SJSA1 (cell line): ENCODE measurements around the gene ECHS1. TPM values are rescaled to one million over a fixed set of nuclear protein-coding genes. Genes with fewer than 3 reads are reported as not detected.
A peak's percentile ranks its signal among the peaks of the same experiment; 100 is the strongest.
"Not testable (repeated sequence)": the region's sequence is repeated elsewhere in the genome, so short reads cannot be mapped to it uniquely, and the experiment has no call there.

Source experiments
- DNase-seq, 2 experiments: peaks; one replicate each; pipeline ENCODE4 v3.0.0-alpha.2; 2015 to 2020; ENCODE audit warnings: low spot score in 2 of 2, low read depth in 1 of 2
- H3K27ac ChIP-seq: fragments of 250-450 bp; sonication (Bioruptor Pico); 2 replicates; pipeline ENCODE4 v1.5.1; 2020; ENCODE audit warnings: mild to moderate bottlenecking, moderate library complexity
- H3K27me3 ChIP-seq: fragments of 250-450 bp; sonication (Bioruptor Pico); replicated peaks from 2 replicates; pipeline ENCODE4 v1.5.1; 2020; ENCODE audit warnings: mild to moderate bottlenecking, moderate library complexity
- H3K36me3 ChIP-seq: fragments of 250-450 bp; sonication (Bioruptor Pico); 2 replicates; pipeline ENCODE4 v1.5.1; 2020; ENCODE audit warnings: mild to moderate bottlenecking
- H3K4me1 ChIP-seq: fragments of 250-450 bp; sonication (Bioruptor Pico); replicated peaks from 2 replicates; pipeline ENCODE4 v1.6.1; 2021; ENCODE audit warnings: mild to moderate bottlenecking
- H3K4me3 ChIP-seq: fragments of 250-450 bp; sonication (Bioruptor Pico); 2 replicates; pipeline ENCODE4 v1.5.1; 2020; ENCODE audit warnings: mild to moderate bottlenecking
- H3K9me3 ChIP-seq: fragments of 250-450 bp; sonication (Bioruptor Pico); replicated peaks from 2 replicates; pipeline ENCODE4 v1.5.1; 2020; ENCODE audit warnings: mild to moderate bottlenecking
- total RNA-seq: library from RNA; depleted of rRNA; stranded (reverse); fragments of >200 nt; shearing (Covaris generic); gene quantifications from 2 replicates; pipeline ENCODE4 v1.2.3, GENCODE V29; 2014

ECHS1 gene
- total RNA-seq, 1 experiment from 2014 or later = 106 TPM

- Histone ChIP-seq H3K27me3 (no peaks in the 10 kb centered on the region), H3K9me3 (0 out of 2 replicates have a peak, but pooled peaks cover 5% of the 10 kb centered on the region), H3K4me3 (peak within 1 kb of the TSS; percentile 69), H3K4me1 (peaks cover 25% of the 10 kb centered on the region), H3K36me3 (peaks cover 5% of the 10 kb centered on the region; the same call in 1 of the 2 replicates), H3K27ac (no peak within 1 kb of the TSS)
- peak; percentile 51 to 72 for DNase-seq
Observed at GRCh38 chr10:133379152-133379800, 6.1 kb upstream of the ECHS1 start, which contains the start of gene PAOX. Gene PAOX, plus strand, starts transcription at chr10:133379262. Its CDS starts 55 bp downstream, at chr10:133379317.

- H3K9me3 ChIP-seq = 0 out of 2 replicates have a peak, but pooled peaks cover 5% of the 10 kb centered on the region
- H3K27ac ChIP-seq = no peak overlapping the region
- peak; percentile 61 to 68 for DNase-seq
- H3K36me3 ChIP-seq = peaks cover 5% of the 10 kb centered on the region; the same call in 1 of the 2 replicates
- peaks cover 29% of the 10 kb centered on the region for H3K4me1 ChIP-seq
- peak overlapping the region; percentile 69 for H3K4me3 ChIP-seq
- no peaks in the 10 kb centered on the region for H3K27me3 ChIP-seq
Observed at GRCh38 chr10:133378251-133379096, 5.3 kb upstream of the ECHS1 start.

GRCh38 chr10:133377818-133378250, 4.7 kb upstream of the ECHS1 start:
- Histone ChIP-seq H3K4me3 (peak overlapping the region; percentile 69), H3K36me3 (peaks cover 9% of the 10 kb centered on the region; the same call in 1 of the 2 replicates), H3K9me3 (0 out of 2 replicates have a peak, but pooled peaks cover 5% of the 10 kb centered on the region), H3K27ac (no peak overlapping the region), H3K27me3 (no peaks in the 10 kb centered on the region), H3K4me1 (peaks cover 29% of the 10 kb centered on the region)
- DNase-seq = no peak

GRCh38 chr10:133377025-133377817, 4.1 kb upstream of the ECHS1 start:
- Histone ChIP-seq H3K36me3 (peaks cover 9% of the 10 kb centered on the region), H3K9me3 (0 out of 2 replicates have a peak, but pooled peaks cover 5% of the 10 kb centered on the region), H3K4me3 (no peak overlapping the region), H3K27me3 (no peaks in the 10 kb centered on the region), H3K4me1 (peaks cover 29% of the 10 kb centered on the region), H3K27ac (no peak overlapping the region)
- no peak for DNase-seq

GRCh38 chr10:133376183-133376582, 3.0 kb upstream of the ECHS1 start:
- not testable (repeated sequence) for H3K9me3 ChIP-seq, DNase-seq, H3K36me3 ChIP-seq, H3K27ac ChIP-seq, H3K4me3 ChIP-seq, H3K27me3 ChIP-seq
- peaks cover 29% of the 10 kb centered on the region for H3K4me1 ChIP-seq

- no peak for DNase-seq
- H3K9me3 ChIP-seq = 0 out of 2 replicates have a peak, but pooled peaks cover 5% of the 10 kb centered on the region
Observed at GRCh38 chr10:133375357-133376115, 2.4 kb upstream of the ECHS1 start.

GRCh38 chr10:133372507-133372906, 647 bp downstream of the ECHS1 start:
- H3K4me3 ChIP-seq = peak overlapping the region; percentile 11; the same call in 1 of the 2 replicates
- H3K9me3 ChIP-seq = no peaks in the 10 kb centered on the region
- no peak for DNase-seq
- H3K27ac ChIP-seq = no peak overlapping the region
- H3K36me3 ChIP-seq = peaks cover 27% of the 10 kb centered on the region
- no peaks in the 10 kb centered on the region for H3K27me3 ChIP-seq
- H3K4me1 ChIP-seq = peaks cover 11% of the 10 kb centered on the region

More at GRCh38 chr10:133375357-133376115, 2.4 kb upstream of the ECHS1 start:
- Histone ChIP-seq H3K4me3 (no peak overlapping the region), H3K27ac (no peak overlapping the region), H3K4me1 (peaks cover 29% of the 10 kb centered on the region), H3K36me3 (peaks cover 10% of the 10 kb centered on the region), H3K27me3 (no peaks in the 10 kb centered on the region)

GRCh38 chr10:133370030-133370786, 2.9 kb downstream of the ECHS1 start:
- DNase-seq = no peak
- no peaks in the 10 kb centered on the region for H3K9me3 ChIP-seq
- no peak overlapping the region for H3K27ac ChIP-seq
- H3K36me3 ChIP-seq = peaks cover 43% of the 10 kb centered on the region
- H3K27me3 ChIP-seq = no peaks in the 10 kb centered on the region
- H3K4me3 ChIP-seq = no peak overlapping the region
- H3K4me1 ChIP-seq = peaks cover 11% of the 10 kb centered on the region

- H3K4me3 ChIP-seq = no peak overlapping the region
- no peaks in the 10 kb centered on the region for H3K27me3 ChIP-seq
- no peak for DNase-seq
- no peak overlapping the region for H3K27ac ChIP-seq
- H3K9me3 ChIP-seq = no peaks in the 10 kb centered on the region
- peaks cover 55% of the 10 kb centered on the region for H3K36me3 ChIP-seq
- no peaks in the 10 kb centered on the region for H3K4me1 ChIP-seq
Observed at GRCh38 chr10:133368153-133368552, 5.0 kb downstream of the ECHS1 start.

DNA sequence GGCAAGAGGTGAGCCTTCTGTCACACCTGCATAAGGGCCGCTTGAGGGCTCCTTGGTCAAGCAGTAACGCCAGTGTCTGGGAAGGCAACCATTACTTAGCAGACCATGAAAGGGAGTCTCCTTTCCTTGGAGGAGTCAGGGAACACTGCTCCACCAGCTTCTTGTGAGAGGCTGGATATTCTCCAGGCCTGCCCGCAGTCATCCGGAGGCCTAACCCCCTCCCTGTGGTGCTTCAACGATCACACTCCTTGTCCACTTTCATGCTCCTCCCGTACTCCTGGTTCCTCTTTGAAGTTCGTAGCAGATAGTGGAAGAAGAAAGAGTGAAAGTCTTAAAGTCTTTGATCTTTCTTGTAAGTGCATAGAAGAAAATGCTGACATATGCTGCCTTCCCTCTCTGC, 5.7 kb downstream of the ECHS1 start:
- H3K36me3 ChIP-seq = peaks cover 61% of the 10 kb centered on the region
- not testable (repeated sequence) for DNase-seq, H3K9me3 ChIP-seq, H3K27me3 ChIP-seq, H3K27ac ChIP-seq, H3K4me3 ChIP-seq, H3K4me1 ChIP-seq

DNA sequence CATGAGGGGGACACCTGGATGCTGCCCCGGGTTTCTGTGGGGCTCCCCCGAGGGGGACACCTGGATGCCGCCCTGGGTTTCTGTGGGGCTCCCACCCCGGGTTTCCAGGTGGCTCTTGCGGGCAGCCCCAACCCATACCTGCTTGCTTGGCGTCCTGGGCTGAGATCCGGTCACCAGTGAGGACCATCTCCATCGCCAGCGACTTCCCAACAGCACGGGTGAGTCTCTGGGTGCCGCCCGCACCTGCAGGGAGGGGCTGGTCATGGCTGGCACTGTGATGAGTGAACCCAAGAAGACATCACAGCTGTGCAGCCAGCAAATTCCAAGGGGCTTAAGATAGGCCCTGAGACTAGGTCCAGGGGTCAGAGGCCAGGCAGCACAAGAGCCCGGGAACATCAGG, 6.4 kb downstream of the ECHS1 start:
- H3K27me3 ChIP-seq = no peaks in the 10 kb centered on the region
- H3K27ac ChIP-seq = no peak overlapping the region
- no peak for DNase-seq
- H3K4me3 ChIP-seq = no peak overlapping the region
- peaks cover 64% of the 10 kb centered on the region for H3K36me3 ChIP-seq
- no peaks in the 10 kb centered on the region for H3K9me3 ChIP-seq
- no peaks in the 10 kb centered on the region for H3K4me1 ChIP-seq

DNA sequence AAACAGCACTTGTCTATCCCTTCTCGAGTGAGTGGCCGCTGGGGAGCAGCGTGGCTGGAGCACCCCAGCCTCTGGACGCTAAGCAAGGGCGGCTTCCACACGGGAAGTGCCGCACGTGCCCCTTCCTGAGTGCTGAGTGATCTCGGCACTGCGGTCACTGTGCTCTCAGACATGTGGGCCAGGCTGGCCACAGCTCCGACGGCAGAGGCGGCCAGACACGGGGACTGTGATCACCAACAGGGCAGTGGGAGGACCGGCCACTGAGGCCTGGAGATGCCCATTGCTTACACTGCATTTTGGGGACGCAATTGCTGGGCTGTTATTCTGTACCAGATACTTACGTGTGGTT, 7.0 kb downstream of the ECHS1 start:
- no peaks in the 10 kb centered on the region for H3K27me3 ChIP-seq
- no peaks in the 10 kb centered on the region for H3K9me3 ChIP-seq
- peaks cover 65% of the 10 kb centered on the region for H3K36me3 ChIP-seq
- H3K4me1 ChIP-seq = no peaks in the 10 kb centered on the region
- no peak overlapping the region for H3K27ac ChIP-seq
- no peak for DNase-seq
- no peak overlapping the region for H3K4me3 ChIP-seq
